T-helper 1 cell (primary cell): Measurements from ENCODE around the gene ARHGAP15.

Source experiments
- DNase-seq, 5 donors: peaks; one replicate each; pipeline ENCODE4 v3.0.0-alpha.2; 2012 to 2020

The ARHGAP15 gene

DNA sequence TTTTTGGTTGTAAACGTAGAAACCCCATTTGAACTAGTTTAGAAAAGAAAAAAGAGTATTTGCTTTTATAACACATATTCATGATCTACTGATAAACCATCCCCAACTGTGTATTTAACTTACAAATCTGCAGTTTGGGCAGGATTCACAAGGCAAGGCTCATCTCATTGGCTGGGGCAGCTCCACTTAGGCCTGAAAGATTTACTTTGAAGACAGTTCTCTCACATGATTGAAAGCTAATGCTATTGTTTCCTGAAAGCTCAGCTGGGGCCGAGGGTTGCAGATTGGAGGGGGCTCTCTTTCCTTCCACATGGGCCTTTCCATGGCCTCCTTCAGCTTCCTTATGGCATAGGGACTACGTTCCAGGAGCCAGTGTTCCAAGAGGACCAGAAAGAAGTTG, 47.4 kb downstream of the ARHGAP15 start:
- no peak for DNase-seq

DNA sequence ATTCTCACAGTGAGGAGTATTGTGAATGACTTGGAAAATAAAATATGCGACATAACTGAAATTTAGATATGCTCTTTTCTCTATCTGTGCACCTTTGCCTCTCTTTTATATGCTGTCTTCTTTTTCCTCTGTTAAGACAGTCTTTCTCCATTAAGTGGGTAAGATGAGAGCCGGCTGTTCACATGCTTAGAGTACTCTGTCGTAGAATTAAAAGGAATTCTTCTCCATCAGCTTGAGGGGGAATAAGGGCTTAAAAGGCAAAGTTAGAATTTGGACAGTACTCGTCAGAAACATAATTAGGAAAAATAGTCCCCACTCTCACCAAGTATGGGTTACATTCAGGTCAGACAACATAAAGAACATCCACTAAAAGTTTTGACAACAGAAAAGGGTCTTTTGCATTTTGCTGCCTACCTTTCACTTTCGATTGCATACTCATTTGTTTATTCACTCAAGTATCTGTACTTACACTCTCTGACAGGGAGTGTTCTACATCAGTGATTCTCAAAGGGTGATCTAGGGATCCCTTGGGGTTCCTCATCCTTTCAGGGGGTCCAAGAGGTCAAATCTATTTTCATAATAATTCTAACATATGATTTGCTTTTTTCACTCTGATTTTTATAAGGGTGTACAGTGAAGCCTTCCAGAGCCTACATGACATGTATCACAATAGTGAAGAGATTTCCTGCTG, 48.0 kb downstream of the ARHGAP15 start:
- DNase-seq: peak in 1 of 5 donors; percentile 21

DNA sequence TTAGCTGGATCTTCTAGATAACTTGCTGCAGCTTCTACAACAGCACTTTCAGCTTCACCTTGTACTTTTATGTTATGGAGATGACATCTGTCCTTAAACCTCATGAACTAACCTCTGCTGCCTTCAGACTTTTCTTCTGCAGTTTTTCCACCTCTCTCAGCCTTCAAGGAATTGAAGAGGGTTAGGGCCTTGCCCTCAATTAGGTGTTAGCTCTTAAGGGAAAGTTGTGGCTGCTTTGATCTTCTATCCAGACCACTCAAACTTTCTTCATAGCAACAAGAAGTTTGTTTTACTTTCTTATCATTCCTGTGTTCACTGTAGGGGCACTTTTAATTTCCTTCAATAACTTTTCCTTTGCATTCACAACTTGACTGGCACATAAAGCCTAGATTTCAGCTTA, 52.3 kb downstream of the ARHGAP15 start:
- DNase-seq: no peak

DNA sequence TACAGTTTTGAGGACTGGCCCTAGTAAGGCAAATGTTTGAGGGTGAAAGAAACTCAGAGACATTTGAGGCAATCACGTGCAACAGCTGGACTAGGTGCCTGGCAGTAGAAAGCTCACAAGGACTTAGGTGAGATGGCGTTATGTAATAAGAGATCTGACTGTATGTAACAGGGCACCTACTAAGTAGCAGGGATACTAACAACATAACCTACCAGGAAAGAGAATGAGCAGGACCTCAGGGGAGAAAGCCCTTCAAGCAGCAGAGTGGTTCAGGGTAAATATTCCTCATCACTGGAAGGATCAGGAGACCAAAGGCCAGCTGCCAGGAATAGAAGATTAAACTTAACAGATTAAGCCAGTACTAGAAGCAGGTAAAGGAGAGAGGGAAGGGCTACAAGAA, 53.4 kb downstream of the ARHGAP15 start:
- no peak for DNase-seq

DNA sequence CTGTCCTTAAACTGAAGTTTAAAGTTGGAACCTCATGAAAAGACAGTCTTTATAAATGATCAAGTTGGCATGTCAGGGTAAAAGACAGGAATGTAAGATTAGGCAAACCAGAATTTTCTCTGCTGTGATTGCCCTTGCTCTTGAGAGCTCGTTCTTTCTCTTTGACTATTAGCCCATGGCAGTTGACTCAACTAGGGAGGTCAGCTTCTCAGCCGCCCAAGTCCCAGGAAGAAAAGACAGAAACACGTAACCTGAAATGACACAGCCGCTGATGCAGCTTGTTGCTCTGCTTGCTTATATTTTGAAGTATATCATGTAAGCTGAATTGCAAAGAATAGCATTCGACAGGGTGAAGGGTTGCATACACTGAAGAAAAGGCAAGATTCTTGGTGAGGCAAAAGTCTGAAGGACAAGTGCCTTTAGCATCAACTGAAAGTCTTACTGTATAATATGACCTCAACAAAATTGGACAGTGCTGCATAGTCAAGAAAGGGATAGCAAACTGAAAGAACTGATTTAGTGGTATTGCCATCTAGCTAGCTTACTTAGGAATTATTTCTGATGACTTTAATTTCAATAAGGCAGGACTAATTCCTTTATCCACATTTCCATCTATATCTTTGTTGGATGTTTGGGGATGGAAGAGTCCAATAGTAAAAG, 54.7 kb downstream of the ARHGAP15 start:
- no peak for DNase-seq

DNA sequence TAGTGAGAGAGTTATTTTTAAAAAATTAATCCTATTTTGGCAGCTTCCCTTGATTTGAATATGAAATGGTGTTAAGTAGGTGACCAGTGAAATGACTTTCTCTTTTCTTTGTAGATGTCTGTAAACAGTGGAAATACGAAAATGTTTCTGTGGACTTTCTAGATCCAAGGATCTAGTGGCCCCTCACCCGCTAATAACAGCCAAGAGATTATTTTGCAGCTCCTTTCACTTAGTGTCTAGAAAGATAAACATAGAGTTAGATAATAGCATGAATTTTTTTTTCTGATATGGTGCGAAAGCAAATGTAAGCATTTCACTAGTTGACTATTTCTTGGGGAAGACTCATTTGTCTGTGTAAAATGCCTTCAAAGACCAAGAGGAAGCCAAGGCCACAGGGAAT, 57.7 kb downstream of the ARHGAP15 start:
- no peak for DNase-seq

DNA sequence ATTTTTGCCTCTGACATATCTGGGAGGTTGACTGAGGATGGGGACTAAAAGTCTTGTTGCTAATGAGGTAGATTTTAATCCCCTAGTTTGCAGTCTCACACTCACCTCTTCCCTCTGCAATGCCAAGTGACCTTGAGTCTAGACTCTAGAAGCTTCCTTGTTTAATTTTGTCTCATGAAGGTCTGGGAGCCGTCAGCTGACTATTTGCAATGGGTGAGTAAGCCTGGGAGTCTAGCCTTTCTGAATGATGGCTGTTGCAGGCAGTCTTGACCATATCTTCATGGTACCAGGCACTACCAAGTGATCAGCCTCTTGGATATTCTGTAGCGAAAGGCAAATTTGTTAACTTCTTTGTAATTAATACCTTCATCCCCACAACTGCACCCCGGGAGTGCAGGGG, 61.2 kb downstream of the ARHGAP15 start:
- DNase-seq: no peak

DNA sequence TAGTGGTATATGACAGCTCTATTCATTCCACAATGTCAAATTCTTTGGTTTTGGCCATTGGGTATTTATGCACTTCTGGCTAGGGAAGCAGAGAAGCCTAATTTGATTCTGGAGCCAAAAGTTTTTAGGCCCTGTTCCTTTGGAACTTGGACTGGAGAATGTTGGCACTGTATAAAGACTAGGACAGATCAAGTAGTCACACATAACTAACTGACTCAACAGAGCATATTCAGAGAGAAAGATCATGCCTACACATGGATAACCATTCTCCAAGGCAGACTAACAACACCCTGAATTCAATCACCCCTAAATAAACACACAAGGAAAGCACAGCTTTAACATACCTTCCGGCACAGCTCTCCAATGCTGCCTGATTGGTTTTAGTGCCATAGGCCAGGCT, 62.9 kb downstream of the ARHGAP15 start:
- DNase-seq: no peak

DNA sequence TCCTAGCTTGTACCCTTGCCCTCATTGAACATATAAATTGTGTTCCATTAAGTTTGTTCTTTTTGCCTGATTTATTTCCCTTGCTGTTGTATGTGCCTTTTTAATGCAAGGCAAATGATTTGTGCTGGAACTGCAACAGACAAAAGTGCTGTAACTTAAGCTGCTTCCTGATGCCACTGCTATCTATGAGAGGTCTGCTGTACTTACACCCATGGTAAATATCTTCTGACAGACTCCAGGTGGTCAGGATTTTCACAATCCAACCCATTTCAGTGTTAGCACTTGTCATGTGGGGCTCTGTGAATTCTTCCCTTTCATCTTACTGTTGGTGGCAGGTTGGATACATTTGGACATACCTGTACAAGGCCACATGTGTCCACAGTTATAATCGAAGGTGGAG, 63.5 kb downstream of the ARHGAP15 start:
- DNase-seq: no peak

DNA sequence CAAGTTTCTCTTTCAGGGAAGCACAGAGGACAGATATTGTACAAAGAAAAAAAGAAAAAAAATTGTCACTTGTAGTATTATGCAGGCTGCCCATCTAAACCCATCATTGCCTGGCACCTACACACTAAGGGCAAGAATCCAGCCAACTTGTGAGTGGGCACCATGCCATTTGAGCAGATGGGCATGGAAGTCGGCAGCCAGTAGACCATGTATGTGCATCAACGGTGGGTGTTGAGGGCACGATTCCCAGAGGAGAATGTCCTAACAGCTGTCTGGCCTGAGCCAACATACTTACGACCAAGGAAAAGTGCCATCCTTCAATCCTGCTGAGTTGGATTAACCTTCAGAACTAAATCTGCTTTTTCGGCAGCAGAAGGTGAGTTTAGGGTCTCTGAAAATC, 63.9 kb downstream of the ARHGAP15 start:
- no peak for DNase-seq

DNA sequence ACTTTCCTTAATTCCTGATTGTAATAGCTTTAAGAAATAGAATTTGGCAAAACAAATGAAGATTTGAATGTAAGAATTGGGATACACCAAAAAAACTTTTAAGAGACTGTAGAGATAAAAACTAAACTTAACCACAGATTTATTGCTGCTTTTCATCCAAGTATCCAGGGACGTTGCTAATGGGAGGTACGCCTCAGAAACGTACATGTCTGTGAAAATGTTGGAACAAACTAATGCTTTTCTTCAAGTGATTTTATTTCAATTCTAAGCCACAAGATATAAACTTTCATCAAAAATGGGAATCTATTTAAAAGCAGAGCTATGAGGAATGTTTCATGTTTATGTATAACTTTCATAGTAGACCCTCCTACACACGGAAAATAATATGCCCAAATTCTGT, 66.3 kb downstream of the ARHGAP15 start:
- DNase-seq: no peak

DNA sequence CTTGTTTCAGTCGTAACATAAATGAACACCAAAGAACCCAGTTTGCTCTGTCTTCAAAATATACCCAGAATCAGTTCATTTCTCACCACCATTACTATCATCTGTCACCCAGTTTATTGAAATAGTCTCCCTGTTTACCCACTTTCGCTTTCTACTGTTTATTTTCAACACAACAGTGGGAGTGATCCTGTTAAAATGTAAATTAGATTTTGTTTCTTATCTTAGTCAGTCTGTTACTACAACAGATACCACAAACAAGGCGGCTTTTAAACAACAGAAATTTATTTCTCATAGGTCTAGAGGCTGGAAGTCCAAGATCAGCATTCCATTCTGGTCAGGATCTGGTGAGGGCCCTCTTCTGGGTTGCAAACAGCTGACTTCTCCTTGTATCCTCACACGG, 74.8 kb downstream of the ARHGAP15 start:
- DNase-seq: peak in 1 of 5 donors; percentile 13

DNA sequence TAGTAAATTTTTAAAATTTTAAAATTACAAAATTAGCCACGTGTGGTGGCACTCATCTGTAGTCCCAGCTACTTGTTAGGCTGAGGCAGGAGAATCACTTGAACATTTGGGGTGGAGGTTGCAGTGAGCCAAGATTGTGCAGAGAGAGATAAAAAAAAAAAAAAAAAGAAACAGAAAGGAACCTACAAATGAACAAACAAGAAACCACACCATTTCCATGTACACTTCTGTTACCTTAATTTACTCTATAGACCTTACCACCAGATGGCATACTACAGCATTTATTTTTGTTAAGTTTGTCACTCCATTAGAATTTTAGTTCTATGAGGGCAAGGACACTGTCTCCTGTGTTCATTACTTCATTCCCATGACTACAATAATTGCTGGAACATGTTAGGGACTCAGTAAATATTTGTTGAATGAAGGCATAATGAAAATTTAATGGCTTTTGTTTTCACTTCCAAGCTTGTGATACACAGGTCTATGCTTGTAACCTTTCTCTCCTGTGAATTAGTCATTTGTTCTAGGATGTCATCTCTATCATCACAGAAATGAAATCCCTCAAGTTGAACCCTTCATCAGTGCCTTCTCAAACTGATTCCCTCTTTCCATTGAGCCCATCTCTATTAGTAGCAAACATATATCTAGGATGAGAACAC, 76.0 kb downstream of the ARHGAP15 start:
- DNase-seq: peak in 1 of 5 donors; percentile 78

DNA sequence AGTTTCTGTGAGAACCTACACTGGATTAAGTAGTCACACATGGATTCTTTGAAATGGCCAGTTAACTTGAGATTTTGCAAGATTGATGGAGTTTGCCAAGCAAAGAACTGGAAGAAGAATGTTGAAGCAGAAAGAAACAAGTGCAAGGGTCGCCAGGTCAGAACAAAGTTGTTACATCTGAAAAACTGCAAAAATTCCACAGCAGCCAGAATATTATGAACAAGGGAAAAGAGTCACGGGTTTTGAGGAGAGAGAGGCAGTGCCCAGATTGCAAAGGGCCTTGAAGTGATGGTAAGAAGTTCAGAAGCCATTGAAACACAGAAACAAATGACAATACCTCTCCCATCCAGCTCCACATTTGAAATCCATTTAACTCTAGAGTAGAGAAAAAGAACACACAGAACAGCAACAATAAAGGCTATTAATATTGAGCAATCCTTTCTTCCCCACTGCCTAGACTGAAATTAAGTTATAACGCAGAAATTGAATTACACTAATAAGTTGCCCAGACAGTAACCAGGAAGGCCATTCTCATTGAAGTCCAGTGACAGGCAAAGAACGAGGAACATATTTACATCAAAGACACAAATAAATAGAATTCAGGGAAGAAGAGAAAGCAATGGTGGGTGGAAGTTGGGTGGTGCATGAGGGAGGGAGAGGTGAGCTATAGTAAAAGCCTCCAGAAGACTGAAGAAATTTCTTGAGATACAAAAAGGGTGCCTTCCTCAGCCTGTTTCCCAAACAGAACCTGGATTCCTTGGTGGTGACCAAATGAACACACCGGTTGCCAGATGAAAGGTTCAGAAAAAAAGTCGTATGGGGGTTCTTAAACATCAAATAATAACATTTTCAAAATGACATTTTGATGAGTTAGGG, 80.6 kb downstream of the ARHGAP15 start:
- no peak for DNase-seq

DNA sequence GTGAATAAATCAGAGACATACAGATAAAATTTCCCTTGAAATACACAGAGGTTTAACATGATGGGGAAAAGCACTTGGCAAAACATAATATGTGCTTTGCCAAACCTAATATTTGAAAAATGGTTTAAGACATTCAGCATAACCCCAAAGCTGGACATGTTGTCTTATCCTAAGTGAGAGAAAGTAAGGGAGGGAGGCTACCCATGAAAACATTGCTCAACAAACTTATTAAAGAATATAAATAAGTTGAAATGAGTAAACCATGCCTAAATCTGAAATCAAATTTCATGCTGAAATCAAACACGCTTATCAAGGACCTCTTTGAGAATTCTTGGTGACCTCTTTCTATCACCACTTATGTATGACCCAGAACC, 81.2 kb downstream of the ARHGAP15 start:
- no peak for DNase-seq

DNA sequence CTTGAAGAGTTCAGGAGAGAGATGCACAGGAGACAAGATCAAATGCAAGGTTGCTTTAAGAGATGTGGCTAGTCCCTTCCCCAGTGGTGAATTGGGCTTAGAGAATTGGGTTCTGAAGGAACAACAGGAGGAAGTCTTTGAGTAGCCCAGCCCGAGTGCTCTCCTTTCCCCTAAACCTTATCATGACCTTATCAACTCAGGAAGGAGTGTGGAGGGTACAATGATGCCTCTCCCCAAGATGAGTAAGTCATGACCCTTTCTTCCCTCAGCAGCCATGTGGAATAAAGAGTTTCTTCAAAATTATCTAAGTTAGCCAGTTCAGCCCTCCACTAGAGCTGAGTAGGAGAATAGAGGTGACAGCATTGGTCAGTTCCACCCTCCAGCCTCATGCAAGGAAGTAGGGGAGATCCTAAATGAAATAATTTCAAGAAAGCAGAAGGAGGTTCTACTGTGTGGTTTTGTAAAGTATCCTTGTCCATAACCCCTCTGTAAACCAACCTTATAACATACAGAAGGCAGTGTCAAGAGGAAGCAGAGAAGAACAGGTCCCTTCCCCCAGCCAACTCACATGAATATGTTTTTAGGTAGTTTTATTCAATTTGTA, 88.4 kb downstream of the ARHGAP15 start:
- DNase-seq: no peak

DNA sequence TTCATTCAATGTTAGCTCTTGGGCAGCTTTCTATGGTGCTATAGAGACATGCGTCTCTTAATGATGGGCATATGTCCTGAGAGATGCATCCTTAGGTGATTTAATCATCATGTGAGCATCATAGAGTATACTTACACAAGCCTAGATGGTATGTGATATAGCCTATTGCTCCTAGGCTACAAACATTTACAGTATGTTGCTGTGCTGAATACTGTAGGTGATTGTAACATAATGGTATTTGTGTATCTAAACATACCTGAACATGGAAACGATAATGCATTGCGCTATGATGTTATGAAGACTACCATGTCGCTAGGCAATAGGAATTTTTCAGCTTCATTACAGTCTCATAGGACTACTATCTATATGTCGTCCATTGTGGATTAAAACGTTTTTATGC, 89.4 kb downstream of the ARHGAP15 start:
- no peak for DNase-seq

DNA sequence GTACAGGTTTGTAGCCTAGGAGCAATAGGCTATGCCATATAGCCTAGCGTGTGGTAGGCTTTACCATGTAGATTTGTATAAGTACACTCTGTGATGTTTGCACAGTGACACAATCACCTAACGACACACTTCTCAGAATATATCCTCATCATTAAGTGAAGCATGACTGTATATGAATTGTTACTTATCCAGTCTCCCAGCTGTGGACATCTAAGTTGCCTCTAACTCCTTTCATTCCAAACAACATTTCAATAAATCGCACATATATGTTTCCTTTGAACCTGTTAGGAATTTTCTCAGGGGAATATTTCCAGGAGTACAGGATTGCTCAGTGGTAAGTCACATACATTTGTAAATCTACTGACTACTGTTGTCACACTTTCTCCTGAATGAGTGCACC, 90.0 kb downstream of the ARHGAP15 start:
- DNase-seq: no peak

DNA sequence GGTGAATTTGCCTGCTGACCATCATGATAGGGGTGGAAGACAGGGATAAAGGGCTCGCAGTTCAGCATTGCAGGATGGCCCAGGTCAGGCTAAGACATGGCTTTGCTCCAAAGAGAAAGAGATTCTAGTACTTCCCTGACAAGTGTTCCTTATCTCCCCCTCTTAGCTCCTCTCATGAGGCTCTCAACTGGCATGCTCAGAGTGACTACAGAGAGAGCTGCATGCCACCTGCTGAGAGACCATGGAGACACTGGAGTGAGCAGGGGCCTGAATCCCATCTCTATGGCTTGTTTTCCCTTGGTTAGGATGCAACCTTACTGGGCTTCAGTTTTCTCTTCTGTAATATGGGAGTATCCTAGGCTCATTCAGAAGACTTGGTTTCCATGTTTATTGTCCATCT, 94.3 kb downstream of the ARHGAP15 start:
- no peak for DNase-seq

DNA sequence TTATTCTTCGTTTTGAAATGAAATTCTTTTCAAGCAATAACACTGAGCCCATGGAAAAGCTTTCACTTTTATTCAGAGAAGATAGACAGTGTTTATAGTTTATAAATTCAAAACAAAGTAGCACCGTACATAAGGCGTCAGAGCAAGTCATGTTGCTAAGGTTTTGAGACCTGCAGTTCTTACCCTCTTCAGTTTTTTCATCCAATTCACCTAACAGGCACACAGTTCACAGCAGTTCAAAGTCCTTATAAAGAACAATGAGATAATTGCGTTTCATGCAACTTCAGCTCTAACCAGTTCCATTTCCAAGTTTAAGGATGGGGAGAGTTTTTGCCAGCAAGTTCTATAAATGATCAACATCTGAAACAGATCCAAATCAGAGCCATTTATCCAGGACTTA, 96.7 kb downstream of the ARHGAP15 start:
- no peak for DNase-seq

DNA sequence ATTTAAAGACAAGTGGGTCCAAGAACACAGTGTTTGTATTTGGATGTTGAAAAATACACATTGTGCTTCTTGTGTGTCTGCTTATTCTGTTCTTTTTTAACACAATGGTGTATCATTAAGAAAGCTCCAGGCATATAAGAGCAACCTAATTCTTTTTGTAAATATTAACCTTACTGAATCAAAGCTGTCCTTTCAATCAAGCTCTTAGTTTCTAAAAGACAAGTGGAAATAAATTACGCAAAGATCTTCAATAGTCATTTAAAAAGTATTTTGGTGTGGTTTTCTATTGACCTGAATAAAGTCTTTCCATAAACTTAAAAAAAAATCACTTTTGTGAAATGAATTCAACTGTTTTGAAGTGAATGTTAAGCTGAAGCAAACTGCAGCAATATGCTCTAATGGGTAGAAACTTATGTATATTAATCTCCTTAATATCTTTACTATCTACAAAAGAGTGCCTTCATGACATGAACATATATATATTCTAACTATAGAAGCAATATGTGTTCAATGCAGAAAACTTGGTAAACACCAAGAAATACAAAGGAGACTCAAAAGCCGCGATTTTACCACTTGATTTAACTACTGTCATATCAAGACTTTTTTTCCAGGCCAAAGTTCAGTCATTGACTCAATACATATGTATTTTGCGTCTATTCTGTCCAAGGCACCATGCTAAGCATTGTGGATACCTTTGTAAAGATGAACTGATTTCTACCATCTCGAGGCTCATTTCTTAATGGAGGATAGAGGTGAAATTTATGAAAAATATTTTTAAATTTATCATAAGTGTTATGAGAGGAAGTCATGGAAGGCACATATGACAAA, 97.7 kb downstream of the ARHGAP15 start:
- DNase-seq: no peak

DNA sequence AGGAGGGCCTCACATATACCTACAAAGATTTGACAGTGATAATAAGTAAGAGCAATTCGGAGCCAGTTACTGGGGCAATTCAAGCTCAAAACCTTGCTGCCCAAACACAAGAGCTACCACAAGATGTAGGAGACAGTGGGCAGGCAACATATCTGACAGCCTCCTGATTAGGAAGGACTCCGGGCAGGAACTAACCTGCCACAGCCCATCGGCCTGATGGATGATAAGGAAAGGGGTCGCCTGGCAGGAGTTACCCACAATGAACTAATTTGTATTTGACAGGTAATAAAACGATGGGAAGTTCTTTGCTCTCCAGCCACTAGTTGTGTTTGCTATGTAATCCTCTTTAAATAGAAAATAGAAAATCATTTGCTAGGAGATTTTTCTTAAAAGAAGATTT, 100.2 kb downstream of the ARHGAP15 start:
- DNase-seq: no peak
